Endothelial cell of umbilical vein (primary cell): ENCODE data around the gene GDPGP1.

Experiments
- CTCF ChIP-seq, 2 donors: IDR thresholded peaks; 1 replicate in 1 of 2; 2 replicates in 1 of 2; pipeline ENCODE4 v1.5.1; 2011; ENCODE audit warnings: low read length in 2 of 2, mild to moderate bottlenecking in 2 of 2, moderate library complexity in 2 of 2, control low read depth in 1 of 2, inconsistent platforms in 1 of 2, low read depth in 1 of 2; ENCODE audit not compliant: insufficient read depth in 1 of 2; ENCODE audit errors: extremely low read depth in 1 of 2
- EZH2 ChIP-seq: IDR thresholded peaks from 2 replicates; pipeline ENCODE4 v1.6.1; 2012; ENCODE audit warnings: borderline replicate concordance, low read depth, mild to moderate bottlenecking, moderate library complexity, low read length, inconsistent platforms; ENCODE audit not compliant: severe bottlenecking
- FOS ChIP-seq: IDR thresholded peaks from 2 replicates; pipeline ENCODE4 v1.6.1; 2011; ENCODE audit warnings: mild to moderate bottlenecking, low read length, moderate library complexity, borderline replicate concordance; ENCODE audit not compliant: insufficient read depth
- POLR2A ChIP-seq: IDR thresholded peaks from 2 replicates; pipeline ENCODE4 v1.6.1; 2012; ENCODE audit warnings: low read depth, mild to moderate bottlenecking, control low read depth, low read length
- TF ChIP-seq, protein P1 (sequence below): IDR thresholded peaks from 2 replicates; pipeline ENCODE4 v1.6.1; 2011; ENCODE audit not compliant: insufficient read depth, insufficient read length

GRCh38 chr15:90184786-90185704, 49.0 kb upstream of the GDPGP1 start:
- TF ChIP-seq CTCF (IDR thresholded peaks at IDR 0.05; ENCODE audit: extremely low read depth in 1 of 2, insufficient read depth in 1 of 2, low read depth in 1 of 2, low read length in 2 of 2), result no peak
- TF ChIP-seq, protein P1, sequence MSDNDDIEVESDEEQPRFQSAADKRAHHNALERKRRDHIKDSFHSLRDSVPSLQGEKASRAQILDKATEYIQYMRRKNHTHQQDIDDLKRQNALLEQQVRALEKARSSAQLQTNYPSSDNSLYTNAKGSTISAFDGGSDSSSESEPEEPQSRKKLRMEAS, result no peak
- TF ChIP-seq EZH2, result no peak
- TF ChIP-seq POLR2A, result no peak
- TF ChIP-seq FOS, result no peak
